Ectodermal cell (in vitro differentiated cells): ENCODE data around the gene INO80B.

Experiments
- H3K27ac ChIP-seq: 2 replicates; pipeline ENCODE4 v1.7.0; 2013; ENCODE audit warnings: mild to moderate bottlenecking, low read depth, low read length; ENCODE audit not compliant: insufficient read depth, poor library complexity, severe bottlenecking
- H3K27me3 ChIP-seq: 2 replicates; pipeline ENCODE4 v1.7.0; 2013; ENCODE audit warnings: mild to moderate bottlenecking, low read length; ENCODE audit not compliant: insufficient read depth, control insufficient read depth, poor library complexity, severe bottlenecking
- H3K36me3 ChIP-seq: one replicate; pipeline ENCODE4 v1.7.0; 2013; ENCODE audit warnings: low read length; ENCODE audit not compliant: control insufficient read depth, insufficient read depth
- H3K4me1 ChIP-seq: one replicate; pipeline ENCODE4 v1.7.0; 2013; ENCODE audit warnings: low read length; ENCODE audit not compliant: control insufficient read depth, insufficient read depth
- H3K4me3 ChIP-seq: 2 replicates; pipeline ENCODE4 v1.7.0; 2013; ENCODE audit warnings: low read depth, low read length, control low read depth; ENCODE audit not compliant: insufficient read depth
- H3K9me3 ChIP-seq: 2 replicates; pipeline ENCODE4 v1.7.0; 2013; ENCODE audit warnings: mild to moderate bottlenecking, low read length, moderate library complexity; ENCODE audit not compliant: control insufficient read depth
- WGBS, 2 experiments: methylation state at CpG; one replicate each; pipeline ENCODE4 v1.1.7; 2013; ENCODE audit warnings: missing lambda C conversion rate in 2 of 2; 5-methylcytosine and 5-hydroxymethylcytosine counted together

The INO80B gene

DNA sequence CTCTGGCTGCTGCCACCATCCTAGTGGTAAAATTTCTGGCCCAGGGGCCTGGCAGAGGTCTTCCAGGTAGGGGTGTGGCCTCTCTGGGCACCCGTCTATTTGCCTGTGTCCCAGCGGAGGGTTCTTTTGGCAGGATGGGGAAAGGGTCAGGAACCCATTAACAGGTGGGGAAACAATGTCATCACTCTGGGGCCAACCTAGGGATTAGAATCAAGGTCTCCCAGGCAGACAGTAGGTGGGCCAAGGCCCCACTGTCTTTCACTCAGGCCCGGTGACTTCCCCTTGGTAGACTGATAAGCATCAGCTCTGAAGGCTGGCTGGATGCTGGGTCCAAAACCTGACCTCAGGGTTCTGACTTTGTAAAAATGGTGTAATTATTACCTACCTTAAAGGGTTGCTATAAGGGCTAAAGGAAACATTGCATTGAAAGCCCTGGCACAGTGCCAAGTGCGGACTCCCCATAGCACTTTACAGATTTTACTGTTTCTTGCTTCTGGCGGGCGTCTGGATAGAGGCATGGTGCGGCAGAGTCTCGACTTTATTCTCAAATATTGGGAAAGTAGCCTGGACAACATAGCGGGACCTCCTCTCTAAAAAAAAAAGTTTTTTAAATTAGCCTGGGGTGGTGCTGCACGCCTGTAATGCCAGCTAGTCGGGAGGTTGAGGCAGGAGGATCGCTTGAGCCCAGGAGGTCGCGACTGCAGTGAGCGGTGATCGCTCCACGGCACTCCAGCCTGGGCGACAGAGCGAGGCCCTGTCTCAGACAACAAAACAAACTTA, 42.3 kb downstream of the INO80B start:
- H3K27ac ChIP-seq = no peak overlapping the region
- H3K4me3 ChIP-seq = no peak overlapping the region
- WGBS, 2 experiments = 66 to 70% methylated on average over 19 of the region's 19 CpGs
- H3K36me3 ChIP-seq = no peaks in the 10 kb centered on the region
- no peaks in the 10 kb centered on the region for H3K9me3 ChIP-seq
- peaks cover 28% of the 10 kb centered on the region for H3K4me1 ChIP-seq
- H3K27me3 ChIP-seq = peaks cover 73% of the 10 kb centered on the region

- H3K27me3 ChIP-seq = peaks cover 80% of the 10 kb centered on the region
These were observed 43.1 kb downstream of the INO80B start for GRCh38 chr2:74497777-74498499.

GRCh38 chr2:74498500-74499266, 43.8 kb downstream of the INO80B start:
- H3K27ac ChIP-seq = no peak overlapping the region
- peaks cover 36% of the 10 kb centered on the region for H3K4me1 ChIP-seq
- H3K9me3 ChIP-seq = no peaks in the 10 kb centered on the region
- 1% methylated on average over 41 of the region's 41 CpGs for WGBS, 2 experiments
- peaks cover 88% of the 10 kb centered on the region for H3K27me3 ChIP-seq
- no peaks in the 10 kb centered on the region for H3K36me3 ChIP-seq
- H3K4me3 ChIP-seq = peak overlapping the region; percentile 29

More at GRCh38 chr2:74497777-74498499, 43.1 kb downstream of the INO80B start:
- Histone ChIP-seq H3K36me3 (no peaks in the 10 kb centered on the region), H3K4me1 (peaks cover 36% of the 10 kb centered on the region), H3K9me3 (no peaks in the 10 kb centered on the region), H3K4me3 (peak overlapping the region; percentile 29), H3K27ac (no peak overlapping the region)
- 4% methylated on average over 61 of the region's 61 CpGs for WGBS, 2 experiments

DNA sequence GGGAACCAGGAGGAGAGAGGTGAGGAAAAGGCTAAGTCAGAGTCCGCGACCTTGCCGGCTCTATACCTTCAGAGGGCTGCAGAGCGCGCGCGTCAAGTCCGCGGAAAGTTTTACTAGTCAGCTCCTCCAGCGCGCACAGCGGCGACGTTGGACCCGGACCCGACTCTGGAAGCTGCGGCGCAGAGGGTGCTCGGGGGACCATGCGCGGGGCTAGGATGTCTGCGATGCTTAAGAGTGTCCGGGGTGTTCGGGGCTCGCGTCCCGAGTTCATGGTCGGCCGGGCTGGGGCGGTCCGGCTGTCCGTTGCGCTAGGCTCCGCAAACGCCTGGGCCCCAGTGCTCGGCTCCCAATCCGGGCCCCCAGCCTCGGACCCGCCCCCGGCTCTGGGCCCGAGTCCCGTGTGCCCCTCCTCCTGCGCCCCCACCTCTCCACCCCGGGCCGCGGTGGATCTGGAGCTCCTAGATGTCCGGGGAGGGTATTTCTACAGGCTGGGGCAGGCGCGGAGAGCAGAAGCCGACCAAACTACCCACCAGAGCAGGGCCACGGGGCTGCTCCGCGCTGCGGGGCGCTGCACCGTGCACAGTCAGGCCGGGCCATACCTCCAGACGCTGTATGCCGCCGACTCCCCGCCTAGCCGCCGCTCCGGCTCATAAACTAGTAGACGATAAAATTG, 44.5 kb downstream of the INO80B start, which contains the start of gene LBX2:
Gene LBX2, minus strand, starts transcription at position 337 of the 673 bp plus-strand sequence. Its CDS starts 66 bp downstream, at position 271.
- H3K27me3 ChIP-seq = peaks cover 95% of the 10 kb centered on the region
- WGBS, 2 experiments = 2% methylated on average over 65 of the region's 65 CpGs

DNA sequence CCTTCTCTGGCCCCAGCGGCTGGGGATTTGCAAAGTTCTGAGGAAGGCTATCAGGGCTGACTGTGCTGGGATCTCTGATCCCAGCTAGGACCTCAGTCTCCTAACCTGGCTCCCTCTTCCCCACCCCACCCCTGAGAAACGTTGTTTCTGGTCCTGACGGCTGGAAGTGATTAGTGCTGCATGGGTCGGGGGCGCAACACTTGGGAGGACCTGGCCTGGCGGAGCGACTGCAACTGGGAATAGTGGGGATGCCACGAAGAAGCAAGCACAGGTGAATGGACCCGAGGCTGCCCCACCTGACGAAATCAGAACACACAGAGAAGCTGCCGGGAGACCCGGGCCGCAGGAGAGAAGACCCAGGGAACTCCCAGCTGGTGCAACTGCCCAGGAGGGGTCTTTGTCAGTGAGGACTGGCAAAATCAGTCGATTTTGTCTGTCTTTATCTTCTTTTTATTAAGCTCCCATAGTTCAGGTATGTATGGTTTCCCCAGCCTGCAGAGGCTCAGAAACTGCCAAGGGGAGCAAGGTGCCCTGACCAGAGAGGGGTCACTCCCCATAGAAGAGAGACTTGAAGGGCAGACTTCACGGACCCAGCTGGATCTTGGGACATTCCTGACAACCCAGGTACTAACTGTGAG, 45.2 kb downstream of the INO80B start:
- peaks cover 100% of the 10 kb centered on the region for H3K27me3 ChIP-seq
- H3K9me3 ChIP-seq = no peaks in the 10 kb centered on the region
- H3K4me3 ChIP-seq = no peak overlapping the region
- no peak overlapping the region for H3K27ac ChIP-seq
- H3K36me3 ChIP-seq = no peaks in the 10 kb centered on the region
- H3K4me1 ChIP-seq = peaks cover 36% of the 10 kb centered on the region
- WGBS, 2 experiments = 22 to 24% methylated on average over 15 of the region's 15 CpGs

More for the DNA sequence above, 44.5 kb downstream of the INO80B start, which contains the start of gene LBX2:
- Histone ChIP-seq H3K27ac (no peak within 1 kb of the TSS), H3K9me3 (no peaks in the 10 kb centered on the region), H3K4me3 (peak within 1 kb of the TSS; percentile 29), H3K4me1 (peaks cover 36% of the 10 kb centered on the region), H3K36me3 (no peaks in the 10 kb centered on the region)

GRCh38 chr2:74500578-74500946, 45.7 kb downstream of the INO80B start:
- Histone ChIP-seq H3K9me3 (no peaks in the 10 kb centered on the region), H3K4me1 (peaks cover 36% of the 10 kb centered on the region), H3K36me3 (peaks cover under 1% of the 10 kb centered on the region)

DNA sequence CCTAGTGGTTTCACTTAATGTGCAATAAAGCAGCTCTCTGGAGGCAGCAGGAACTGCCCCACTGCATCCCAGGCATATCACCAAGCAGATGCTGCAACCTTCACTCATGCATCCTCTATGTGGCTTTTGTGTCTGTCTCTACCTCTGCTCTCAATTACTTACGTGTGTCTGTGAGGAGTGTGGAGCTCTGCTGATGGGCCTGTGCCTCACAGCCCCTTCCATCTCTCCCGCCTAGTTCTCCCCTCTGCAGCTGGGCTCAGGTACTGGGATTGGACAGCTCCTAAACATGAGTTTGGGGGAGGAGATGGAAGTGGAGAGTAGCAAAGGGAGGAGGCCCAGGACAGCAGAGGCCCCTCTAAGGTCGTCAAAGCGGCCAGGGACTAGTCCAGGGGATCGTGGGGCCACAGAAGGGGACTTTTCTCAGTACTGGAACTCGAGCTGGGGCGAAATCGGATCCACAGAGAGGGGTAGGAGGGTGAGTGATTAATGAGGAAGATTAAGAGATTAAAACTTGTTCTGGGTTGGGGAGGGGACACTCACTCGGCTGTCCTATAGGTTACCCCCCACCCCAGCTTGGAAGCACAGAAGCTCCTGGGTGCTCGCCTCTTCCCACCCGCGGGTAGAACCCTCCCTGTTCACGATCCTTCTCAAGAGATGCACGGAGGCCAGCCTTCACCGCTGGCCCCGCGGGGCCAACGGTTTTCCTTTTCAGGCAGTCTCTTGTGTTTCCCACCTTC, 46.6 kb downstream of the INO80B start:
- Histone ChIP-seq H3K36me3 (peaks cover 5% of the 10 kb centered on the region), H3K9me3 (no peaks in the 10 kb centered on the region), H3K27ac (no peak overlapping the region), H3K4me3 (no peak overlapping the region), H3K27me3 (peaks cover 96% of the 10 kb centered on the region), H3K4me1 (peaks cover 37% of the 10 kb centered on the region)
- WGBS, 2 experiments = 37 to 43% methylated on average over 18 of the region's 18 CpGs

More at GRCh38 chr2:74500578-74500946, 45.7 kb downstream of the INO80B start:
- peaks cover 100% of the 10 kb centered on the region for H3K27me3 ChIP-seq
- H3K27ac ChIP-seq = no peak overlapping the region
- no peak overlapping the region for H3K4me3 ChIP-seq

DNA sequence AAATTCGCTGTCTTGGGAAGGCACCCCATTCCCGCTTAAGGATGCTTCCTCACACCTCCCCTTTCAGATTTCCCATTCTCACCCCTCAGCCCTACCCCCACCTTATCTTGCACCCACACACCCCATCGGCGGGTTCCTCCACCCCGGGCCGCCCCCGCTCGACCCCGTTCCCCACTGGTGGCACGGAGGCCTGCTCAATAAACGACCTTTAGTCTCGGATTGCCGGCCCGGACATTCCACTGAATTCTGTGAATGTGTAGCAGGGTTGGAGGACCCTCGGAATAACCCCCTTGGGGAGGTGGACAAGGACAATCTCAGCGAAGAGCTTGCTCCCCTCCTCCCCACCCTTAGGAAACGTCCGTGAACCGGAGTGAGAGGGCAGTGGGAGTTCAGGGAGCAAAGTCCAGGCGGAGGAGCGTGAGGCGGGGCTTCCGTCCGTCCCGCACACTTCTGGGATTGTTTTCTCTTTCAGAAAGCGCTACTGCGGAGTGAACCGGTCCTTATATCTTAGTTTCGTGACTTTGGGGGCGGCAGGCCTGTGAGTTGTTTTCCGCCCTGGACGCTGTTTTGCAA, 47.3 kb downstream of the INO80B start:
- WGBS, 2 experiments = 12 to 13% methylated on average over 32 of the region's 32 CpGs
- Histone ChIP-seq H3K27ac (no peak overlapping the region), H3K27me3 (peaks cover 92% of the 10 kb centered on the region), H3K4me1 (peaks cover 41% of the 10 kb centered on the region), H3K9me3 (no peaks in the 10 kb centered on the region), H3K36me3 (peaks cover 5% of the 10 kb centered on the region), H3K4me3 (peak overlapping the region; percentile 40)
